Stimulated activated CD4-positive, alpha-beta T cell treated with anti-CD3 and anti-CD28 coated beads, Interleukin-4, amount 100 ng/mL, for 24 hours (primary cell): Measurements from ENCODE around the gene LRRC71.

Experiments used
- DNase-seq: peaks from one replicate; pipeline ENCODE4 v3.0.0-alpha.2; 2020

LRRC71 gene

GRCh38 chr1:156893048-156893953, 27.1 kb upstream of the LRRC71 start, which contains the start of gene PEAR1:
Gene PEAR1 (plus strand): TSS chr1:156893718. CDS start chr1:156903927, 10,209 bp downstream.
- DNase-seq, result no peak

- DNase-seq, result no peak
Measured at GRCh38 chr1:156894001-156894400, 26.4 kb upstream of the LRRC71 start.

- no peak for DNase-seq
Measured at GRCh38 chr1:156894711-156895454, 25.5 kb upstream of the LRRC71 start.

GRCh38 chr1:156895455-156895812, 25.0 kb upstream of the LRRC71 start:
- DNase-seq, result no peak

GRCh38 chr1:156895927-156896326, 24.5 kb upstream of the LRRC71 start:
- DNase-seq, result no peak

- DNase-seq, result no peak
Measured at GRCh38 chr1:156896490-156897033, 23.9 kb upstream of the LRRC71 start.

GRCh38 chr1:156897078-156897825, 23.2 kb upstream of the LRRC71 start:
- no peak for DNase-seq

- DNase-seq, result no peak
Measured at GRCh38 chr1:156898161-156898566, 22.3 kb upstream of the LRRC71 start.

- no peak for DNase-seq
Measured at GRCh38 chr1:156898971-156899664, 21.3 kb upstream of the LRRC71 start.

GRCh38 chr1:156899956-156900718, 20.3 kb upstream of the LRRC71 start:
- no peak for DNase-seq

GRCh38 chr1:156900896-156901589, 19.4 kb upstream of the LRRC71 start:
- DNase-seq, result no peak

GRCh38 chr1:156901590-156901900, 18.9 kb upstream of the LRRC71 start:
- DNase-seq, result no peak

- DNase-seq, result no peak
Measured at GRCh38 chr1:156901966-156902915, 18.2 kb upstream of the LRRC71 start.

- no peak for DNase-seq
Measured at GRCh38 chr1:156903328-156904091, 16.9 kb upstream of the LRRC71 start.

- DNase-seq, result no peak
Measured at GRCh38 chr1:156904187-156904959, 16.1 kb upstream of the LRRC71 start.

GRCh38 chr1:156905176-156905575, 15.3 kb upstream of the LRRC71 start:
- no peak for DNase-seq

GRCh38 chr1:156905651-156906050, 14.8 kb upstream of the LRRC71 start:
- DNase-seq, result no peak

- DNase-seq, result no peak
Measured at GRCh38 chr1:156906206-156906906, 14.1 kb upstream of the LRRC71 start.
